Smooth muscle cell (in vitro differentiated cells): ENCODE data around the gene NFATC1. TPM values are rescaled to one million over a fixed set of nuclear protein-coding genes. Genes with fewer than 3 reads are reported as not detected.

Experiments
- DNase-seq: peaks from one replicate; lab custom pipeline; 2025; ENCODE audit not compliant: unreplicated experiment; lab: John Stamatoyannopoulos, UW
- H2AFZ ChIP-seq: fragments of 200-600 bp; sonication (generic); 2 replicates; pipeline ENCODE4 v1.6.0; 2016; ENCODE audit warnings: antibody characterized with exemption, low read depth, mild to moderate bottlenecking
- H3F3A ChIP-seq: fragments of 200-600 bp; sonication (generic); 2 replicates; pipeline ENCODE4 v1.6.0; 2017; ENCODE audit warnings: antibody characterized with exemption, low read depth
- H3K27ac ChIP-seq: fragments of 200-600 bp; sonication (generic); 2 replicates; pipeline ENCODE4 v1.5.1; 2016; ENCODE audit warnings: low read depth, mild to moderate bottlenecking
- H3K27me3 ChIP-seq: fragments of 200-600 bp; sonication (generic); 2 replicates; pipeline ENCODE4 v1.6.1; 2016; ENCODE audit warnings: low read depth, mild to moderate bottlenecking
- H3K36me3 ChIP-seq: fragments of 200-600 bp; sonication (generic); 2 replicates; pipeline ENCODE4 v1.5.1; 2016; ENCODE audit warnings: low read depth
- H3K4me1 ChIP-seq: fragments of 200-600 bp; sonication (generic); 2 replicates; pipeline ENCODE4 v1.5.1; 2016; ENCODE audit warnings: low read depth
- H3K4me2 ChIP-seq: fragments of 200-600 bp; sonication (generic); 2 replicates; pipeline ENCODE4 v1.6.0; 2016; ENCODE audit warnings: mild to moderate bottlenecking
- H3K4me3 ChIP-seq: fragments of 200-600 bp; sonication (generic); 2 replicates; pipeline ENCODE4 v1.5.1; 2016; ENCODE audit warnings: mild to moderate bottlenecking
- H3K79me2 ChIP-seq: fragments of 200-600 bp; sonication (generic); 2 replicates; pipeline ENCODE4 v1.6.0; 2016; ENCODE audit warnings: low read depth, mild to moderate bottlenecking
- H3K9ac ChIP-seq: fragments of 200-600 bp; sonication (generic); 2 replicates; pipeline ENCODE4 v1.6.0; 2016; ENCODE audit warnings: low read depth
- H3K9me3 ChIP-seq: fragments of 200-600 bp; sonication (generic); replicated peaks from 2 replicates; pipeline ENCODE4 v1.5.1; 2016; ENCODE audit warnings: low read depth
- H4K20me1 ChIP-seq: fragments of 200-600 bp; sonication (generic); 2 replicates; pipeline ENCODE4 v1.6.0; 2016; ENCODE audit warnings: low read depth
- WGBS: methylation state at CpG from one replicate; pipeline ENCODE4 v1.1.7; 2016; ENCODE audit warnings: low lambda C conversion rate; 5-methylcytosine and 5-hydroxymethylcytosine counted together
- polyA plus RNA-seq: library from polyadenylated mRNA; unstranded; fragments of >200 nt; fragmentation: Nextera tagmentation; extraction: Ambion mirVana; gene quantifications from 2 replicates; pipeline ENCODE4 v1.2.1, GENCODE V29; 2016
- total RNA-seq: library from RNA; depleted of rRNA; stranded (reverse); fragments of >200 nt; gene quantifications from 2 replicates; pipeline ENCODE4 v1.2.3, GENCODE V29; 2014
- TF ChIP-seq, protein P1 (sequence below): fragments of 200-600 bp; sonication (generic); IDR thresholded peaks from 2 replicates; pipeline ENCODE4 v1.5.1; 2017; ENCODE audit warnings: borderline replicate concordance, mild to moderate bottlenecking, antibody characterized with exemption; ENCODE audit not compliant: insufficient read depth, poor library complexity, severe bottlenecking

The NFATC1 gene
- total and polyA plus RNA-seq, 2 experiments from 2014 or later, result 13.1 to 19.2 TPM

DNA sequence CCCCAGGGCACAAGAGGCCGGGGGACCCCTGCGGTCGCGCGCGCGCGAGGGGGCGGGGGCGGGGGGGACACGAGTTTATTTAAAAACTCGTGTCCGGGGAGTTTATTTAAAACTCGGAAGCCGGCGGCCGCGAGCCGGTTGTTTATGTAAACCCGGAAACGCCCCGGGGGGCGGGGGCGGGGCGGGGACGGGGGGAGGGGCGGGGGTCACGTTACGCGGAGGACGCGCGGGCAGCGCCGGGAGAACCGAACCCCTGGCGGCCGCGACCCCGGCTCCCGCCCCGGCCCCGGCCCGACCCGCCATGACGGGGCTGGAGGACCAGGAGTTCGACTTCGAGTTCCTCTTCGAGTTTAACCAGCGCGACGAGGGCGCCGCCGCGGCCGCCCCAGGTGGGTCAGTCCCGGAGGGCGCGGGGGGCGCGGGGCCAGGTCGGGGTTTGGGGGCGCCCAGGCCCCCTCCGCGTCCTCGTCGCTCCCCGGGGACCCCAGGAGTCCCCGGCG is 4.4 kb downstream of the NFATC1 start:
- no peaks in the 10 kb centered on the region for H3K9me3 ChIP-seq
- H3K27me3 ChIP-seq, result no peaks in the 10 kb centered on the region
- no peak overlapping the region for H2AFZ ChIP-seq
- H3K27ac ChIP-seq, result no peak overlapping the region
- H3K4me1 ChIP-seq, result peaks cover 12% of the 10 kb centered on the region
- H3K9ac ChIP-seq, result peak overlapping the region; percentile 85
- H3F3A ChIP-seq, result peaks cover 4% of the 10 kb centered on the region
- no peaks in the 10 kb centered on the region for H3K36me3 ChIP-seq
- peak; percentile 37 for DNase-seq
- 0% methylated on average over 19 of the region's 71 CpGs for WGBS
- H3K79me2 ChIP-seq, result peaks cover 69% of the 10 kb centered on the region
- H3K4me2 ChIP-seq, result peak overlapping the region; percentile 100
- H4K20me1 ChIP-seq, result peaks cover 75% of the 10 kb centered on the region
- TF ChIP-seq, protein P1, sequence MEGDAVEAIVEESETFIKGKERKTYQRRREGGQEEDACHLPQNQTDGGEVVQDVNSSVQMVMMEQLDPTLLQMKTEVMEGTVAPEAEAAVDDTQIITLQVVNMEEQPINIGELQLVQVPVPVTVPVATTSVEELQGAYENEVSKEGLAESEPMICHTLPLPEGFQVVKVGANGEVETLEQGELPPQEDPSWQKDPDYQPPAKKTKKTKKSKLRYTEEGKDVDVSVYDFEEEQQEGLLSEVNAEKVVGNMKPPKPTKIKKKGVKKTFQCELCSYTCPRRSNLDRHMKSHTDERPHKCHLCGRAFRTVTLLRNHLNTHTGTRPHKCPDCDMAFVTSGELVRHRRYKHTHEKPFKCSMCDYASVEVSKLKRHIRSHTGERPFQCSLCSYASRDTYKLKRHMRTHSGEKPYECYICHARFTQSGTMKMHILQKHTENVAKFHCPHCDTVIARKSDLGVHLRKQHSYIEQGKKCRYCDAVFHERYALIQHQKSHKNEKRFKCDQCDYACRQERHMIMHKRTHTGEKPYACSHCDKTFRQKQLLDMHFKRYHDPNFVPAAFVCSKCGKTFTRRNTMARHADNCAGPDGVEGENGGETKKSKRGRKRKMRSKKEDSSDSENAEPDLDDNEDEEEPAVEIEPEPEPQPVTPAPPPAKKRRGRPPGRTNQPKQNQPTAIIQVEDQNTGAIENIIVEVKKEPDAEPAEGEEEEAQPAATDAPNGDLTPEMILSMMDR, result no peak
- peak overlapping the region; percentile 81 for H3K4me3 ChIP-seq

DNA sequence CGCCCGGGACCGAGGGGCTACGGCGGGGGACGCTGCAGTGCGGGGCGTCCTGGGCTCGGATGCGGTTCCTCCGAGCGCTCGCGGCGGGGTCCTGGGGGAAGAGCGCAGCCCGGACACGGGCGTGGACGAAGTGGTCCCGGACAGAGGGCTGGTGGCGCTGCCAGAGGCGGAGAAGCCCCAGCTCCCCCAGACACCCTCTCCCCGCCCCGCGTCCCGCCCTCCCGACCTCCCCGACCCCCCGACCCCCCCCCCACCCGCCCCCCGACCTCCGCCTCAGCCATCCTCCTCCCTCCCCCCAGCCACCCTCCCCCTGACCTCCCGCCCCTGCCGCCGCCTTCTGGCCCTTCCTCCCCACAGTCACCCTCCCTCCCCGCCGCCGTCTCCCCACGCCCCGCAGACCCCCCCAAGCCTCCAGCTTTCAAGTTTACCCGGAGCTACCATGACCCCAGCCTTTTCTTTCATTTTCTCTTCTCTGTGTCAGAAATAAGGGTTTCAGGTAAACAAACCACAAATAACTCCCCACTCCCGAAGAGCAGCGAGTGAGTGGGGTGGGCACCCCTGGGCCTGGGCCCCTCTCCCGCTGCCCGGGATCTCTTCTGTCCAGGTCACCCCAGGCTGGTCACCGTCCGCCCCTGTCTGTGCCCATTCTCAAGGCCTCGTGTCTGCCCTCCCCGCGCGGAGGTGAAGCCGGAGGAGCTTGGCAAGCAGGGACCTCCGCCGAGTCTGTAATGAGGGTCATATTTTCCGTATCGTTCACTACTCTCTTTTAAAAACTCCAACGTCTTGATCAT is 5.1 kb downstream of the NFATC1 start:
- H3K27ac ChIP-seq, result no peak overlapping the region
- no peaks in the 10 kb centered on the region for H3K9me3 ChIP-seq
- peaks cover 4% of the 10 kb centered on the region for H3F3A ChIP-seq
- peak overlapping the region; percentile 76 for H3K9ac ChIP-seq
- 69% methylated on average over 22 of the region's 58 CpGs for WGBS
- peak overlapping the region; percentile 81 for H3K4me3 ChIP-seq
- H3K4me1 ChIP-seq, result peaks cover 12% of the 10 kb centered on the region
- H3K36me3 ChIP-seq, result no peaks in the 10 kb centered on the region
- H4K20me1 ChIP-seq, result peaks cover 81% of the 10 kb centered on the region
- H2AFZ ChIP-seq, result no peak overlapping the region
- H3K79me2 ChIP-seq, result peaks cover 75% of the 10 kb centered on the region
- DNase-seq, result no peak
- TF ChIP-seq, protein P1, result no peak
- H3K27me3 ChIP-seq, result no peaks in the 10 kb centered on the region
- peak overlapping the region; percentile 100 for H3K4me2 ChIP-seq

DNA sequence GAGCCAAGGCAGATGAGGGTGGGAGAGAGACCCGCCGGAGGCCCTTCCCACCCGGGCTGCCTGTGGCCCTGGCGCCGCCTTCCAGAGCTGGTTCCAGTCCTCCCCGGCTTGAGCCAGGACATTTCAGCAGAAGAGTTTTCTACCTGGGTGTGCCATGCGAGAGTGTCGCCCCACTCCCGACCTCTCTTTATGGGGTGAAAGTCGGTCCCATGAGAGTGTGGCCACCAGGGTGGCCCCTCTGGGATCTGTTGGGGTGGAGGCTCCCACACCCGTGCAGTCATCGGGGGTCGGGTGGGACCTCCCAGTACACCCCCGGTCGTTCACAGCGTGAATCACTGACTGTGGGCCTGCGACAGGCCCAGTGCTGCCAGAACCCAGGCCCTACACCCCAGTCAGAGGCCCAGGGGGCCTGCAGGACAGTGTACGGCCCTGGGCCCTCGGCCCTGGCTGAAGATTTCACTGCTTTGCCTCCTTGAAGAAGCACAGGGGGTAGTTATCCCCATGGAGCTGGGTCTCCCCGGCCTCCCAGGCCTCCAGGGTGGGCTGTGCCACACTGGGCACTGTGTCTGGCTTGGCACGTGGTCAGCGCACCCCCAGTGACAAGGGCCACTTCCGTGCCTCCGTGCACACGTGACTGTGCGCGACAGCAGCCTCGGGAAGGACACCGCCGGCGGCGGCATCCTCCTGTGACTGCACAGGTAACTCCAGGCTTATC is 5.9 kb downstream of the NFATC1 start:
- no peak overlapping the region for H3K4me2 ChIP-seq
- peaks cover 9% of the 10 kb centered on the region for H3K4me1 ChIP-seq
- TF ChIP-seq, protein P1, result no peak
- no peak overlapping the region for H3K27ac ChIP-seq
- H4K20me1 ChIP-seq, result peaks cover 87% of the 10 kb centered on the region
- peaks cover 77% of the 10 kb centered on the region for H3K79me2 ChIP-seq
- no peaks in the 10 kb centered on the region for H3K36me3 ChIP-seq
- H2AFZ ChIP-seq, result no peak overlapping the region
- H3K9ac ChIP-seq, result no peak overlapping the region
- H3K27me3 ChIP-seq, result no peaks in the 10 kb centered on the region
- H3F3A ChIP-seq, result peaks cover 4% of the 10 kb centered on the region
- DNase-seq, result no peak
- H3K9me3 ChIP-seq, result no peaks in the 10 kb centered on the region
- no peak overlapping the region for H3K4me3 ChIP-seq
- 93% methylated on average over 30 of the region's 32 CpGs for WGBS
